K562 (cell line): ENCODE data around the gene RAB3D. TPM values are rescaled to one million over a fixed set of nuclear protein-coding genes. Genes with fewer than 3 reads are reported as not detected.

Experiments
- ATAC-seq: fragments of 200-7000 bp; cut with Tn5 transposase; 3 replicates; pipeline ENCODE4 v1.9.1; 2020; ENCODE audit warnings: moderate library complexity
- BruUV-seq: library from RNA; stranded (reverse); fragments of 400-500 nt; replicated peaks from 2 replicates; lab custom pipeline; 2021; lab: Mats Ljungman, UMichigan
- CTCF ChIA-PET: fragments of 300-600 bp; formaldehyde crosslinking; extraction: SDS; loops from one replicate; lab custom pipeline; 2021; ENCODE audit warnings: low intra/inter-chr PET ratio; lab: Yijun Ruan, JAX
- POLR2A ChIA-PET: fragments of 300-600, 350-650 bp; sonication (Branson Sonifier 250); formaldehyde crosslinking; extraction: SDS; loops from one replicate; lab custom pipeline; 2021; ENCODE audit warnings: antibody characterized with exemption, inconsistent platforms; lab: Yijun Ruan, JAX
- DNase-seq, 4 experiments: peaks; one replicate each; pipeline versions ENCODE4 v3.0.0 to v3.0.0-alpha.2; 2011 to 2018; ENCODE audit warnings: low spot score in 3 of 4, mixed read lengths in 3 of 4; ENCODE audit errors: extremely low read depth in 1 of 4
- FAIRE-seq: peaks from 2 replicates; lab custom pipeline; 2011; peaks lifted over from hg19 to GRCh38; lab: Jason Lieb, UNC
- H2AFZ ChIP-seq: 2 replicates; pipeline ENCODE4 v1.6.0; 2011; ENCODE audit warnings: low read depth, low read length, control low read depth, inconsistent platforms
- H3K27ac ChIP-seq: fragments of 200-600 bp; 3 replicates; pipeline ENCODE4 v1.8.0; 2011; ENCODE audit warnings: low read depth, mild to moderate bottlenecking, control low read depth, inconsistent platforms, low read length, moderate library complexity, mixed read lengths; ENCODE audit errors: extremely low read depth
- H3K27me3 ChIP-seq, 2 experiments: fragments of 300-600 bp in 1 of 2; 2 replicates in 1 of 2; 3 replicates in 1 of 2; pipeline versions ENCODE4 v1.6.0 to v1.8.0; 2011; ENCODE audit warnings: inconsistent platforms in 2 of 2, low read length in 2 of 2, mild to moderate bottlenecking in 1 of 2, mixed read lengths in 1 of 2, moderate library complexity in 1 of 2; ENCODE audit not compliant: control insufficient read depth in 2 of 2, insufficient read depth in 2 of 2
- H3K36me3 ChIP-seq: fragments of 300-600 bp; 3 replicates; pipeline ENCODE4 v1.8.0; 2011; ENCODE audit warnings: mild to moderate bottlenecking, low read length, inconsistent platforms; ENCODE audit not compliant: control insufficient read depth, insufficient read depth
- H3K4me1 ChIP-seq, 2 experiments: fragments of 200-600 bp in 1 of 2; replicated peaks in 1 of 2; 2 replicates in 1 of 2; 3 replicates in 1 of 2; pipeline versions ENCODE4 v1.5.1 to v1.8.0; 2011; ENCODE audit warnings: inconsistent platforms in 2 of 2, low read length in 2 of 2, mild to moderate bottlenecking in 1 of 2, mixed read lengths in 1 of 2, moderate library complexity in 1 of 2; ENCODE audit not compliant: control insufficient read depth in 2 of 2, insufficient read depth in 2 of 2
- H3K4me2 ChIP-seq: 2 replicates; pipeline ENCODE4 v1.6.1; 2011; ENCODE audit warnings: low read length, control low read depth, inconsistent platforms, mixed read lengths; ENCODE audit not compliant: insufficient read depth
- H3K4me3 ChIP-seq: fragments of 200-600 bp; sonication (generic), shearing (Covaris generic); 2 replicates; pipeline ENCODE4 v1.5.1; 2016; ENCODE audit warnings: control low read depth, inconsistent platforms
- H3K79me2 ChIP-seq: fragments of 200-600 bp; 3 replicates; pipeline ENCODE4 v1.8.0; 2011; ENCODE audit warnings: low read length, inconsistent platforms; ENCODE audit not compliant: control insufficient read depth, insufficient read depth
- H3K9ac ChIP-seq, 2 experiments: 2 replicates each; pipeline versions ENCODE4 v1.6.0 to v1.6.1; 2011; ENCODE audit warnings: low read depth in 2 of 2, low read length in 2 of 2, control low read depth in 1 of 2, inconsistent platforms in 1 of 2, mild to moderate bottlenecking in 1 of 2, mixed read lengths in 1 of 2; ENCODE audit not compliant: insufficient read depth in 1 of 2
- H3K9me1 ChIP-seq: one replicate; pipeline ENCODE4 v1.6.0; 2011; ENCODE audit warnings: inconsistent platforms, mild to moderate bottlenecking, low read length, moderate library complexity; ENCODE audit not compliant: control insufficient read depth, insufficient read depth
- H3K9me3 ChIP-seq: replicated peaks from 2 replicates; pipeline ENCODE4 v1.5.1; 2011; ENCODE audit warnings: low read depth, low read length, inconsistent platforms; ENCODE audit not compliant: control insufficient read depth, insufficient read depth
- H4K20me1 ChIP-seq: replicated peaks from 2 replicates; pipeline ENCODE4 v1.6.1; 2011; ENCODE audit warnings: low read length, inconsistent platforms, mixed read lengths; ENCODE audit not compliant: control insufficient read depth, insufficient read depth
- CBFA2T3 ChIP-seq: fragments of 450-650 bp; IDR thresholded peaks from 2 replicates; pipeline ENCODE4 v1.6.1; 2017
- CHD1 ChIP-seq: fragments of 200-600 bp; sonication (generic); IDR thresholded peaks from one replicate; pipeline ENCODE4 v1.6.1; 2012; ENCODE audit warnings: mild to moderate bottlenecking, moderate library complexity, low read length, inconsistent platforms
- CHD2 ChIP-seq: IDR thresholded peaks from 2 replicates; pipeline ENCODE4 v1.6.1; 2011; ENCODE audit warnings: low read depth, low read length
- GTF2B ChIP-seq: IDR thresholded peaks from 2 replicates; pipeline ENCODE4 v1.6.1; 2011; ENCODE audit not compliant: insufficient read length; ENCODE audit errors: extremely low read depth
- HES1 ChIP-seq: fragments of 450-650 bp; IDR thresholded peaks from 2 replicates; pipeline ENCODE4 v1.6.1; 2016; ENCODE audit warnings: low read depth, mild to moderate bottlenecking, moderate library complexity
- RBM25 ChIP-seq: fragments of 200-400 bp; formaldehyde crosslinking; IDR thresholded peaks from 2 replicates; pipeline ENCODE4 v1.6.1; 2018; ENCODE audit warnings: low read length, low read depth, moderate library complexity; ENCODE audit not compliant: severe bottlenecking
- RCOR1 ChIP-seq, 2 experiments: IDR thresholded peaks; 2 replicates each; pipeline ENCODE4 v1.6.1; 2012; ENCODE audit warnings: low read depth in 2 of 2, low read length in 2 of 2, borderline replicate concordance in 1 of 2, improper control_type of control experiment in 1 of 2
- SMARCA5 ChIP-seq: fragments of 450-650 bp; IDR thresholded peaks from 2 replicates; pipeline ENCODE4 v1.6.1; 2016
- SRF ChIP-seq, 2 experiments: fragments of 250-450, 450-650 bp in 1 of 2; sonication (Bioruptor Pico) in 1 of 2; sonication (generic) in 1 of 2; formaldehyde crosslinking; IDR thresholded peaks; 2 replicates each; pipeline versions ENCODE4 v1.5.0 to v1.5.1; 2020 to 2022; ENCODE audit warnings: mild to moderate bottlenecking in 1 of 2, missing genetic modification reagents in 1 of 2
- WHSC1 ChIP-seq: IDR thresholded peaks from one replicate; pipeline ENCODE4 v1.6.1; 2012; ENCODE audit warnings: low read length, control low read depth, inconsistent platforms
- XRCC4 ChIP-seq: IDR thresholded peaks from one replicate; pipeline ENCODE4 v1.6.1; 2011; ENCODE audit not compliant: insufficient read depth, insufficient read length; ENCODE audit errors: extremely low read depth
- ZBTB17 ChIP-seq: fragments of 450-650 bp; formaldehyde crosslinking; IDR thresholded peaks from 2 replicates; pipeline ENCODE4 v1.4.0; 2020; ENCODE audit warnings: mild to moderate bottlenecking
- ZFP36 ChIP-seq: fragments of 150-350 bp; IDR thresholded peaks from 2 replicates; pipeline ENCODE4 v1.6.1; 2018; ENCODE audit warnings: low read length, low read depth; ENCODE audit not compliant: partially characterized antibody
- ZFPM2 ChIP-seq: fragments of 250-450 bp; sonication (Bioruptor Pico); IDR thresholded peaks from 2 replicates; pipeline ENCODE4 v1.5.1; 2022; ENCODE audit warnings: mild to moderate bottlenecking
- WGBS: fragments of 100-300 bp; shearing (Covaris generic); methylation state at CpG from one replicate; pipeline ENCODE4 v1.1.6; 2016; ENCODE audit warnings: low coverage, mixed read lengths; ENCODE audit not compliant: insufficient coverage; ENCODE audit errors: missing lambda C conversion rate; 5-methylcytosine and 5-hydroxymethylcytosine counted together
- in situ Hi-C: fragments of 300-500 bp; cut with MboI; formaldehyde crosslinking; loops from 4 replicates; pipeline ENCODE4 v1.15.0; 2018; ENCODE audit warnings: inconsistent platforms, mixed read lengths
- intact Hi-C: fragments of 100-400 bp; cut with micrococcal nuclease; formaldehyde crosslinking; loops from 2 replicates; pipeline ENCODE4 v1.14.2; 2022
- polyA plus RNA-seq, 8 experiments: library from polyadenylated mRNA; depleted of rRNA in 4 of 8; stranded (reverse) in 5 of 8; unstranded in 3 of 8; fragments of >200 nt; fragmentation: Nextera tagmentation in 2 of 8; fragmentation: Illumina TruSeq in 1 of 8; extraction: Ambion mirVana in 2 of 8; extraction: Trizol in 1 of 8; gene quantifications; 2 replicates each; pipeline versions ENCODE4 v1.2.1 to v1.2.3, GENCODE V29; 2011 to 2014; ENCODE audit warnings: inconsistent platforms in 1 of 8, missing spikeins in 1 of 8
- total RNA-seq, 7 experiments: library from RNA; depleted of rRNA in 6 of 7; stranded (reverse); fragments of >200 nt in 6 of 7; fragmentation: Illumina TruSeq in 2 of 7; extraction: Trizol in 2 of 7; gene quantifications; 2 replicates each; pipeline versions ENCODE4 v1.2.1 to v1.2.3, GENCODE V29; 2011 to 2021; ENCODE audit warnings: low replicate concordance in 1 of 7
- TF ChIP-seq, protein P1 (sequence below): sonication (generic); formaldehyde crosslinking; IDR thresholded peaks from 2 replicates; pipeline ENCODE4 v1.8.1; 2023; ENCODE audit warnings: missing genetic modification reagents, mild to moderate bottlenecking, borderline replicate concordance

The RAB3D gene
- total and polyA plus RNA-seq, 9 of the 15 experiments (the other 6 are each of a cell fraction or from before 2014, with no cell fraction given) = 0.34 to 3.3 (median 1.3) TPM

GRCh38 chr19:11321191-11322126 is 18.0 kb downstream of the RAB3D start:
- intact Hi-C loops (no loop called here), in situ Hi-C loops (no loop called here)
- Histone ChIP-seq H2AFZ (no peak overlapping the region), H3K4me3 (no peak overlapping the region), H3K4me2 (no peak overlapping the region), H3K27ac (no peak overlapping the region), H4K20me1 (no peaks in the 10 kb centered on the region), H3K36me3 (no peaks in the 10 kb centered on the region), H3K9ac (no peak overlapping the region; a peak in 1 of 4 replicates), H3K9me1 (no peaks in the 10 kb centered on the region), H3K27me3 (no peaks in the 10 kb centered on the region), H3K79me2 (no peaks in the 10 kb centered on the region), H3K4me1 (peaks cover 17 to 27% of the 10 kb centered on the region in 2 experiments; a peak in 4 of 5 replicates), H3K9me3 (no peaks in the 10 kb centered on the region)
- ATAC-seq = no peak
- ChIA-PET CTCF (no interaction called here), POLR2A (interaction anchor here (0.6 to 1.5 kb wide), 5 partner anchors 10 to 483 kb away, joined by 3 to 4 read pairs (median 3); partner anchors contain the start of gene RAB3D)
- WGBS = 57% methylated on average over 12 of the region's 14 CpGs
- DNase-seq = peak in 2 of 4 experiments; percentile 13 to 16
- no peak for FAIRE-seq
- no TSS peak for BruUV-seq
- TF ChIP-seq CHD2 = peak; percentile 73; the same call in 1 of the 2 replicates
- TF ChIP-seq ZFP36 = peak; percentile 69
- TF ChIP-seq XRCC4 = no peak
- TF ChIP-seq SMARCA5 = peak; percentile 44; the same call in 1 of the 2 replicates
- TF ChIP-seq ZFPM2 (CRISPR knock-in tag) = no peak
- peak in 1 of 2 experiments; percentile 36; a peak in 1 of 4 replicates for TF ChIP-seq RCOR1 (IDR thresholded peaks at IDR 0.05; ENCODE audit: borderline replicate concordance in 1 of 2, low read depth in 2 of 2, low read length in 2 of 2)
- TF ChIP-seq SRF (CRISPR knock-in tag; IDR thresholded peaks at IDR 0.05) = 0 out of 4 replicates have a peak, but pooled peaks of 1 of the 2 experiments have one; percentile 11
- TF ChIP-seq, protein P1, sequence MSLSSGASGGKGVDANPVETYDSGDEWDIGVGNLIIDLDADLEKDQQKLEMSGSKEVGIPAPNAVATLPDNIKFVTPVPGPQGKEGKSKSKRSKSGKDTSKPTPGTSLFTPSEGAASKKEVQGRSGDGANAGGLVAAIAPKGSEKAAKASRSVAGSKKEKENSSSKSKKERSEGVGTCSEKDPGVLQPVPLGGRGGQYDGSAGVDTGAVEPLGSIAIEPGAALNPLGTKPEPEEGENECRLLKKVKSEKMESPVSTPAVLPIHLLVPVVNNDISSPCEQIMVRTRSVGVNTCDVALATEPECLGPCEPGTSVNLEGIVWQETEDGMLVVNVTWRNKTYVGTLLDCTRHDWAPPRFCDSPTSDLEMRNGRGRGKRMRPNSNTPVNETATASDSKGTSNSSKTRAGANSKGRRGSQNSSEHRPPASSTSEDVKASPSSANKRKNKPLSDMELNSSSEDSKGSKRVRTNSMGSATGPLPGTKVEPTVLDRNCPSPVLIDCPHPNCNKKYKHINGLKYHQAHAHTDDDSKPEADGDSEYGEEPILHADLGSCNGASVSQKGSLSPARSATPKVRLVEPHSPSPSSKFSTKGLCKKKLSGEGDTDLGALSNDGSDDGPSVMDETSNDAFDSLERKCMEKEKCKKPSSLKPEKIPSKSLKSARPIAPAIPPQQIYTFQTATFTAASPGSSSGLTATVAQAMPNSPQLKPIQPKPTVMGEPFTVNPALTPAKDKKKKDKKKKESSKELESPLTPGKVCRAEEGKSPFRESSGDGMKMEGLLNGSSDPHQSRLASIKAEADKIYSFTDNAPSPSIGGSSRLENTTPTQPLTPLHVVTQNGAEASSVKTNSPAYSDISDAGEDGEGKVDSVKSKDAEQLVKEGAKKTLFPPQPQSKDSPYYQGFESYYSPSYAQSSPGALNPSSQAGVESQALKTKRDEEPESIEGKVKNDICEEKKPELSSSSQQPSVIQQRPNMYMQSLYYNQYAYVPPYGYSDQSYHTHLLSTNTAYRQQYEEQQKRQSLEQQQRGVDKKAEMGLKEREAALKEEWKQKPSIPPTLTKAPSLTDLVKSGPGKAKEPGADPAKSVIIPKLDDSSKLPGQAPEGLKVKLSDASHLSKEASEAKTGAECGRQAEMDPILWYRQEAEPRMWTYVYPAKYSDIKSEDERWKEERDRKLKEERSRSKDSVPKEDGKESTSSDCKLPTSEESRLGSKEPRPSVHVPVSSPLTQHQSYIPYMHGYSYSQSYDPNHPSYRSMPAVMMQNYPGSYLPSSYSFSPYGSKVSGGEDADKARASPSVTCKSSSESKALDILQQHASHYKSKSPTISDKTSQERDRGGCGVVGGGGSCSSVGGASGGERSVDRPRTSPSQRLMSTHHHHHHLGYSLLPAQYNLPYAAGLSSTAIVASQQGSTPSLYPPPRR (CRISPR knock-in tag) = no peak
- no peak for TF ChIP-seq ZBTB17
- peak; percentile 76 for TF ChIP-seq RBM25
- TF ChIP-seq HES1 = no peak
- no peak for TF ChIP-seq WHSC1
- TF ChIP-seq CBFA2T3 = 0 out of 2 replicates have a peak, but pooled peaks have one; percentile 6
- TF ChIP-seq CHD1 = no peak
- TF ChIP-seq GTF2B = no peak
